IMR-90 (cell line): ENCODE measurements around the gene C16orf87. TPM values are rescaled to one million over a fixed set of nuclear protein-coding genes. Genes with fewer than 3 reads are reported as not detected.

Experiments
- ATAC-seq: fragments of 200-7000 bp; cut with Tn5 transposase; 2 replicates; pipeline ENCODE4 v1.9.1; 2020; ENCODE audit warnings: low read depth, mild to moderate bottlenecking, moderate library complexity
- BruUV-seq: library from RNA; stranded (reverse); fragments of 400-500 nt; replicated peaks from 2 replicates; lab custom pipeline; 2021; lab: Mats Ljungman, UMichigan
- CTCF ChIA-PET: fragments of 300-600 bp; formaldehyde crosslinking; extraction: SDS; loops from one replicate; lab custom pipeline; 2021; ENCODE audit warnings: antibody characterized with exemption; lab: Yijun Ruan, JAX
- POLR2A ChIA-PET: fragments of 300-600 bp; sonication (Branson Sonifier 250); formaldehyde crosslinking; loops from one replicate; lab custom pipeline; 2022; ENCODE audit warnings: antibody characterized with exemption; ENCODE audit not compliant: unreplicated experiment; lab: Charles Lee
- DNase-seq: peaks from one replicate; pipeline ENCODE4 v3.0.0; 2013
- H2AFZ ChIP-seq: replicated peaks from 2 replicates; pipeline ENCODE3; 2013; ENCODE audit warnings: low read length, mild to moderate bottlenecking; ENCODE audit not compliant: poor library complexity
- H2AK5ac ChIP-seq: 2 replicates; pipeline ENCODE4 v1.6.1; 2013; ENCODE audit warnings: low read depth, low read length, inconsistent platforms
- H2AK9ac ChIP-seq: replicated peaks from 2 replicates; pipeline ENCODE3; 2013; ENCODE audit warnings: mild to moderate bottlenecking, low read depth, low read length, moderate library complexity; ENCODE audit not compliant: poor library complexity
- H2BK120ac ChIP-seq: 2 replicates; pipeline ENCODE4 v1.6.1; 2013; ENCODE audit warnings: low read depth, low read length, inconsistent platforms
- H2BK15ac ChIP-seq: 3 replicates; pipeline ENCODE4 v1.6.1; 2013; ENCODE audit warnings: low read depth, low read length, inconsistent platforms
- H2BK20ac ChIP-seq: 2 replicates; pipeline ENCODE4 v1.6.1; 2013; ENCODE audit warnings: low read depth, mild to moderate bottlenecking, inconsistent platforms, low read length, moderate library complexity
- H2BK5ac ChIP-seq: 2 replicates; pipeline ENCODE4 v1.6.1; 2013; ENCODE audit warnings: mild to moderate bottlenecking, low read depth, low read length, inconsistent platforms; ENCODE audit not compliant: poor library complexity, severe bottlenecking
- H3K14ac ChIP-seq: replicated peaks from 2 replicates; pipeline ENCODE4 v1.6.1; 2013; ENCODE audit warnings: low read depth, low read length, inconsistent platforms
- H3K18ac ChIP-seq: 2 replicates; pipeline ENCODE4 v1.6.1; 2013; ENCODE audit warnings: low read depth, low read length, control low read depth
- H3K23ac ChIP-seq: 2 replicates; pipeline ENCODE4 v1.6.1; 2013; ENCODE audit warnings: low read depth, low read length, inconsistent platforms
- H3K27ac ChIP-seq: 2 replicates; pipeline ENCODE4 v1.5.1; 2013; ENCODE audit warnings: mild to moderate bottlenecking, control low read depth, low read length; ENCODE audit not compliant: insufficient read depth
- H3K27me3 ChIP-seq: 2 replicates; pipeline ENCODE4 v1.6.1; 2013; ENCODE audit warnings: low read length; ENCODE audit not compliant: control insufficient read depth, insufficient read depth
- H3K36me3 ChIP-seq: 2 replicates; pipeline ENCODE4 v1.6.1; 2013; ENCODE audit warnings: low read length, mixed read lengths; ENCODE audit not compliant: control insufficient read depth, insufficient read depth
- H3K4ac ChIP-seq: 2 replicates; pipeline ENCODE4 v1.6.1; 2013; ENCODE audit warnings: low read depth, low read length, inconsistent platforms
- H3K4me1 ChIP-seq: 2 replicates; pipeline ENCODE4 v1.6.1; 2013; ENCODE audit warnings: low read length, mixed read lengths; ENCODE audit not compliant: control insufficient read depth, insufficient read depth
- H3K4me2 ChIP-seq: 2 replicates; pipeline ENCODE4 v1.6.1; 2013; ENCODE audit warnings: low read depth, mild to moderate bottlenecking, control low read depth, low read length, moderate library complexity
- H3K4me3 ChIP-seq: 2 replicates; pipeline ENCODE4 v1.5.1; 2013; ENCODE audit warnings: low read depth, mild to moderate bottlenecking, control low read depth, low read length, moderate library complexity; ENCODE audit not compliant: insufficient read depth
- H3K56ac ChIP-seq: 2 replicates; pipeline ENCODE4 v1.6.1; 2013; ENCODE audit warnings: low read length, inconsistent platforms; ENCODE audit not compliant: insufficient read depth; ENCODE audit errors: extremely low read depth
- H3K79me1 ChIP-seq, 2 experiments: 2 replicates each; pipeline ENCODE4 v1.6.1; 2013; ENCODE audit warnings: low read length in 2 of 2, inconsistent platforms in 1 of 2, low read depth in 1 of 2
- H3K9ac ChIP-seq: 2 replicates; pipeline ENCODE4 v1.6.1; 2013; ENCODE audit warnings: low read depth, low read length, control low read depth
- H3K9me1 ChIP-seq: 2 replicates; pipeline ENCODE4 v1.6.1; 2013; ENCODE audit warnings: low read length, inconsistent platforms; ENCODE audit not compliant: insufficient read depth
- H3K9me3 ChIP-seq: 2 replicates; pipeline ENCODE4 v1.6.1; 2013; ENCODE audit warnings: low read length; ENCODE audit not compliant: control insufficient read depth, insufficient read depth
- H4K20me1 ChIP-seq: 2 replicates; pipeline ENCODE4 v1.6.1; 2013; ENCODE audit warnings: low read length, inconsistent platforms; ENCODE audit not compliant: insufficient read depth
- H4K5ac ChIP-seq: 2 replicates; pipeline ENCODE4 v1.6.1; 2013; ENCODE audit warnings: mild to moderate bottlenecking, low read depth, low read length, control low read depth
- H4K8ac ChIP-seq, 2 experiments: 2 replicates each; pipeline ENCODE4 v1.6.1; 2013; ENCODE audit warnings: low read depth in 2 of 2, low read length in 2 of 2, control low read depth in 1 of 2, inconsistent platforms in 1 of 2
- H4K91ac ChIP-seq: 2 replicates; pipeline ENCODE4 v1.6.1; 2013; ENCODE audit warnings: low read depth, low read length, inconsistent platforms; ENCODE audit not compliant: insufficient read depth
- CEBPB ChIP-seq: IDR thresholded peaks from 2 replicates; pipeline ENCODE4 v1.6.1; 2012; ENCODE audit warnings: low read depth, low read length, improper control_type of control experiment
- CHD1 ChIP-seq: IDR thresholded peaks from 2 replicates; pipeline ENCODE4 v1.6.1; 2012; ENCODE audit warnings: low read depth, low read length, improper control_type of control experiment
- CTCF ChIP-seq: conservative IDR thresholded peaks from 2 replicates; pipeline ENCODE4 v1.5.1; 2012; ENCODE audit warnings: mild to moderate bottlenecking, low read depth, low read length, improper control_type of control experiment
- RCOR1 ChIP-seq: IDR thresholded peaks from 2 replicates; pipeline ENCODE4 v1.6.1; 2012; ENCODE audit warnings: mild to moderate bottlenecking, low read length, improper control_type of control experiment; ENCODE audit not compliant: insufficient replicate concordance
- WGBS, 2 experiments: methylation state at CpG; one replicate each; pipeline versions ENCODE4 v1.1.5 to v1.1.7; 2013; ENCODE audit warnings: missing lambda C conversion rate in 2 of 2; ENCODE audit not compliant: insufficient read length in 1 of 2; ENCODE audit errors: extremely low coverage in 2 of 2; 5-methylcytosine and 5-hydroxymethylcytosine counted together
- dilution Hi-C: fragments of 300-500 bp; cut with HindIII; formaldehyde crosslinking; loops from one replicate; pipeline ENCODE4 v1.14.3; 2018; ENCODE audit warnings: low sequenced_read_pairs; ENCODE audit not compliant: unreplicated experiment
- in situ Hi-C: fragments of 300-500 bp; cut with MboI; formaldehyde crosslinking; loops from 3 replicates; pipeline ENCODE4 v1.14.3; 2019; ENCODE audit warnings: low sequenced_read_pairs, inconsistent platforms, mixed read lengths
- intact Hi-C: fragments of 100-400 bp; cut with micrococcal nuclease; formaldehyde crosslinking; loops from 2 replicates; pipeline ENCODE4 v1.10.0; 2022
- polyA plus RNA-seq, 3 experiments: library from polyadenylated mRNA; depleted of rRNA; stranded (reverse); fragments of >200 nt; gene quantifications; 2 replicates each; pipeline ENCODE4 v1.2.3, GENCODE V29; 2012; ENCODE audit warnings: low replicate concordance in 1 of 3
- total RNA-seq: library from RNA; depleted of rRNA; stranded (reverse); fragments of >200 nt; gene quantifications from 2 replicates; pipeline ENCODE4 v1.2.3, GENCODE V29; 2012

The C16orf87 gene
- total and polyA plus RNA-seq, 2 of the 4 experiments (the other 2 are of a cell fraction), result 6.3 to 8.1 TPM

DNA sequence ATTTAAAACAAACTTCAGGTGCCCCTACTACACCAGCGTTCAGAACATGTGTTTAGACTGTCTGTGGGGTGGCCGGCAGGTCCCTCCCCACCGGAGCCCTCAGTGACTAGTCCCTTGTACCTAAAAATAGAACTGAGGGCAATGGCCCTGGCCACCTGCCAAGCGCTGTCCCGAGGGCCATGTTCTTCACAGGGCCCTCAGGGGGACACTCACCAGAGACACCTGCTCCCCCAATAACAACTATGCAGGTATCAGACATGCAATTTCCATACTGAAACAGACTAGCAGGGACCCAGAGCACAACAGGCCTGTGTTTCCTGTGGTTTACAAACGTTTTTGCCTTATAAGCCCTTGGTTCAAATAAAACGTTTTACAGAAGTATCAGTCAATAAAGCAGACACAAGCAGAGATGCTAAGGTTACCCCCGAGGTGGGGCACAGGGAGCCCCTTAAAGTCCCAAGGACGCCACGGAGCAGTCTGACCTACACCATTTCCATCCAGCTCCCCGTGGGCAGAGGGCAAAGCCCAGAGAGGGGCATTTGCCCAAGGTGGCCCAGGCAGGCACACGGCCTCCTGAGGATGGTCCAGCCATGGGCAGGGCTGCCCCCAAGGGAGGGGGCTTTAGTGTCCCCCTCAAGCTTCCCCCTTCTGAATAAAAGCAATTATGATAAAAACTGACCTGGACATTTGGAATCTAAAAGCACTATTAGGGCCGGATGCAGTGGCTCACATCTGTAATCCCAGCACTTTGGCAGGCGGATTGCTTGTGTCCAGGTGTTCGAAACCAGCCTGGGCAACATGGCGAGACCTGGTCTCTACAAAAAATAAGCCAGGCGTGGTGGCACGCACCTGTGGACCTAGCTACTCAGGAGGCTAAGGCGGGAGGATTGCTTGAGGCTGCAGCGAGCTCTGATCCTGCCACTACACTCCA, 81.9 kb downstream of the C16orf87 start:
- H3K4me3 ChIP-seq, result no peak overlapping the region
- BruUV-seq, result no TSS peak
- dilution Hi-C loops, result no loop called here

More for the DNA sequence above, 81.9 kb downstream of the C16orf87 start:
- Histone ChIP-seq H3K79me1 (no peaks in the 10 kb centered on the region), H3K9me3 (no peaks in the 10 kb centered on the region), H4K91ac (no peak overlapping the region), H3K23ac (no peak overlapping the region), H4K5ac (no peak overlapping the region), H3K4me1 (peaks cover 16% of the 10 kb centered on the region), H2BK5ac (no peak overlapping the region), H3K4ac (no peak overlapping the region), H3K56ac (no peak overlapping the region), H4K8ac (no peak overlapping the region), H3K36me3 (no peaks in the 10 kb centered on the region), H2AK5ac (no peak overlapping the region), H3K9ac (no peak overlapping the region), H3K27ac (no peak overlapping the region), H2BK15ac (no peak overlapping the region), H3K18ac (no peak overlapping the region), H2BK120ac (no peak overlapping the region), H3K27me3 (no peaks in the 10 kb centered on the region), H3K4me2 (no peak overlapping the region), H2BK20ac (no peak overlapping the region), H2AK9ac (no peak overlapping the region), H3K9me1 (peaks cover 2% of the 10 kb centered on the region; the same call in 1 of the 2 replicates), H3K14ac (no peak overlapping the region), H2AFZ (no peak overlapping the region), H4K20me1 (no peaks in the 10 kb centered on the region)
- intact Hi-C loops (no loop called here), in situ Hi-C loops (no loop called here)
- DNase-seq (no peak), ATAC-seq (no peak)
- ChIA-PET CTCF (no interaction called here), POLR2A (no interaction called here)
- TF ChIP-seq RCOR1, result no peak
- TF ChIP-seq CTCF, result no peak
- TF ChIP-seq CEBPB, result no peak
- TF ChIP-seq CHD1, result no peak
- WGBS, 2 experiments, result 75% methylated on average over 8 of the region's 20 CpGs; no CpG with 5 or more reads in 1 of the 2 experiments
